GM15510 (cell line): ENCODE data around the gene TRMT61A.
A peak's percentile ranks its signal among the peaks of the same experiment; 100 is the strongest.

Experiments used
- POLR2A ChIP-seq: IDR thresholded peaks from 3 replicates; pipeline ENCODE4 v1.6.1; 2011; ENCODE audit warnings: borderline replicate concordance; ENCODE audit not compliant: insufficient read length; ENCODE audit errors: extremely low read depth

TRMT61A gene

GRCh38 chr14:103556946-103557758 is 28.2 kb downstream of the TRMT61A start:
- TF ChIP-seq POLR2A, result no peak

GRCh38 chr14:103558071-103558882 is 29.3 kb downstream of the TRMT61A start:
- TF ChIP-seq POLR2A, result no peak

- no peak for TF ChIP-seq POLR2A
These were observed 30.8 kb downstream of the TRMT61A start for GRCh38 chr14:103559766-103560165.

- TF ChIP-seq POLR2A, result no peak
These were observed 31.7 kb downstream of the TRMT61A start for GRCh38 chr14:103560691-103561090.

GRCh38 chr14:103561381-103562178 is 32.6 kb downstream of the TRMT61A start:
- no peak for TF ChIP-seq POLR2A

- no peak for TF ChIP-seq POLR2A
These were observed 33.1 kb downstream of the TRMT61A start for GRCh38 chr14:103562179-103562428.

- TF ChIP-seq POLR2A, result peak; percentile 68
These were observed 33.6 kb downstream of the TRMT61A start, which contains the start of the genes BAG5 and COA8 for GRCh38 chr14:103562429-103563225. Gene BAG5 (minus strand): TSS chr14:103562657. CDS start chr14:103561164, 1,493 bp downstream. Gene COA8 (plus strand): TSS chr14:103562960. CDS start chr14:103563002, 42 bp downstream.

GRCh38 chr14:103563226-103563620 is 34.2 kb downstream of the TRMT61A start:
- no peak for TF ChIP-seq POLR2A

GRCh38 chr14:103563844-103564505 is 35.0 kb downstream of the TRMT61A start:
- no peak for TF ChIP-seq POLR2A

GRCh38 chr14:103568952-103569351 is 40.0 kb downstream of the TRMT61A start:
- TF ChIP-seq POLR2A, result no peak

GRCh38 chr14:103569408-103569807 is 40.4 kb downstream of the TRMT61A start:
- TF ChIP-seq POLR2A, result no peak

- TF ChIP-seq POLR2A, result no peak
These were observed 45.1 kb downstream of the TRMT61A start for GRCh38 chr14:103574104-103574503.

- no peak for TF ChIP-seq POLR2A
These were observed 45.8 kb downstream of the TRMT61A start for GRCh38 chr14:103574707-103575285.
